D721Med (cell line): ENCODE data around the gene CCDC12.
A peak's percentile ranks its signal among the peaks of the same experiment; 100 is the strongest.

Source experiments
- DNase-seq: peaks from one replicate; pipeline ENCODE4 v3.0.0; 2011; ENCODE audit warnings: low spot score; ENCODE audit not compliant: insufficient read length
- FAIRE-seq: peaks from 2 replicates; lab custom pipeline; 2011; peaks lifted over from hg19 to GRCh38; lab: Jason Lieb, UNC
- CTCF ChIP-seq: IDR thresholded peaks from 2 replicates; pipeline ENCODE4 v1.5.1; 2012; ENCODE audit warnings: mild to moderate bottlenecking, control low read depth; ENCODE audit not compliant: insufficient read depth; ENCODE audit errors: missing control alignments

CCDC12 gene

GRCh38 chr3:46998852-46999515 lies 22.4 kb upstream of the CCDC12 start:
- DNase-seq, result no peak
- TF ChIP-seq CTCF, result no peak
- FAIRE-seq, result no peak

DNA sequence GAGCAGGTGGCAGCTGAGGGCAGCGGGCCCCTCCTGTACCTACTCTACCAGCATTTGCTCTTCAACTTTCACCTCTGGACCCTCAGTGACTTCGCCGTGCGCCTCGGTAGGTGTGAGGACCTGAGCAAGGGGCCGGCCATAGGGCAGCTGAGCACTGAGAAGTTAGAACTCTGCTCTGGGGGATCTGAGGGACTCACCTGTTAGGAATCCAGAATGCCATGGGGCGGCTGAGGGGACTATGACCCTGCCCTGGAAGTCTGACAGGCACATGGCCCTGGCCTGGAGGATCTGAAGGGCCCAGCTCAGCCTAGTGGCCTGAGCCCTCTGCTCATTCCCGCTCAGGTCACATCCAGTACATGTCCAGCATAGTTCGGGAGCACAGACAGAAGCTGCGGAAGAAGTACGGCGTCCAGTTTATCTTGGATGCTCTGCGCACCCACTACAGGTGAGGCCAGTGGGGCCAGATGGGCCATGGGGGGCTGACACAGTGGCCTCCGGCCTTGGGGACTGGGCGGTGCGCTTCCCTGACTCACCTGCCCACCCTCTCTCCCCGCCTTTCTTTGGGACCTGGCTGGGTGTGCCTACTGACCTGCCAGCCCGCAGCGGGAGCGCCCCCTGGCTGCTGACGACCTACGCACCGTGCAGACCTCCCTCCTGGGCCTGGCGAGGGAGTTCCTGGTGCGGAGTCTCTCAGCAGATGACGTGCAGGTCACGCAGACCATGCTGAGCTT lies 21.7 kb upstream of the CCDC12 start:
- DNase-seq (peak; percentile 91), FAIRE-seq (no peak)
- TF ChIP-seq CTCF, result peak; percentile 65

GRCh38 chr3:46997453-46998091 lies 21.0 kb upstream of the CCDC12 start:
- DNase-seq, result no peak
- no peak for FAIRE-seq
- TF ChIP-seq CTCF, result no peak

- FAIRE-seq, result no peak
Measured at GRCh38 chr3:46996689-46997452, 20.3 kb upstream of the CCDC12 start.

DNA sequence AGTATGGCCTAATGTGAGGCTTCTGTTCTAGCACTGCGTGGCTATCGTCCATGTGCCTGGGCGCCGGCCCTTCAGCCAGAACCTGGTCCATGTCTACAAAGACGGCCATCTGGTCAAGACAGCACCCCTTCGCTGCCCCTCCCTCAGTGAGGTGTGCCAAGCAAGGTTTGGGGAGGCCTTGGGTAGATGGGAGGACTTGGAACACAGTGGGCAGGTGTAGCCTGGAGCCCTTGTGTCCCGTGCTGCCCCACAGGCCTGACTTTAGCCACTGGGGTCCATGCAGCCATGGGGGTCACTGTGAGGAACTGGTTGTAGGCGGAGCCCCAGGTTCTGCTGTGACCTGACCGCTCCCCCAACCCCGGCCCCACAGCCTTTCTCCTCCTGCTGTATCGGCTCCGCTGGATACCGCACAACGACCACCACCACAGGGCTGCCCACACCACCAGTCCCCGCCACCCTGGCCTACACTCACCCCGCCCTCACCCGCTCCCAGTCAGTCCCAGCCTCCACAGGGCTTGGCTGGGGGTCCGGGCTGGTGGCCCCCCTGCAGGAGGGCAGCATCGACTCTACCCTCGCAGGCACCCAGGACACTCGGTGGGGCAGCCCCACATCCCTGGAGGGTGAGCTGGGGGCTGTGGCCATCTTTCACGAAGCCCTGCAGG lies 19.5 kb upstream of the CCDC12 start:
- DNase-seq, result no peak
- no peak for FAIRE-seq
- TF ChIP-seq CTCF, result no peak

More at GRCh38 chr3:46996689-46997452, 20.3 kb upstream of the CCDC12 start:
- no peak for DNase-seq
- no peak for TF ChIP-seq CTCF

DNA sequence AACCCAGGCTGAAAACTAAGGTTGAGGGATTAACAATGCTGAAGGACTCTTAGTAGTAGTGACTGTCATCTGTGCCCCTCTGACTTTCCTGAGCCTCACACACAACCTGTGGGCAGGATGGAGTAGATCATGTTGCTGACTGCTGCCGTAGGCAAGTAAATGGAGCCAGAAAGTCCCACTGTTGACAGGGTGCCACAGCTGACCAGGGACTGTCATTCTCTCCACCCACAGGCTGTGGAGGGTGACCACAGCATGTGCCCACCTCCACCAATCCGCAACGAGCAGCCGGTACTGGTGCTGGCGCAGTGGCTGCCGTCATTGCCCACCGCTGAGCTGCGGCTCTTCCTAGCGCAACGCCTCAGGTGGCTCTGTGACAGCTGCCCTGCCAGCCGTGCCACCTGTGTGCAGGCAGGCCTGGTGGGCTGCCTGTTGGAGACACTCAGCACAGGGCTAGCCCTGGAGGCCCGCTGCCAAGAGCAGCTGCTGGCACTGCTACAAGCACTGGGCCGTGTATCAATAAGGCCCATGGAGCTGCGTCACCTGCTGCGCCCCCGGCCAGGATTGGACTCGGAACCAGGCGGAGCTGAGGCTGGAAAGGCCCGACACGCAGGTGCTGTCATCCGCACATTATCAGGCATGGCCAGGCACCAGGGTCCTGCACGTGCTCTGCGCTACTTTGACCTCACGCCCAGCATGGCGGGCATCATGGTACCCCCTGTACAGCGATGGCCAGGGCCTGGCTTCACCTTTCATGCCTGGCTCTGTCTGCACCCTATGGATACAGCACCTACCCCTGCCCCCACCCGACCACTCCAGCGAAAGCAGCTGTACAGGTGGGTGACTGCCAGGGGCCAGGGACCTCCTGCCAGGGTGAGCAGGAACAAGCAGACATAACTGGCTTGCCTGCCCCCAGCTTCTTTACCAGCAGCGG lies 18.5 kb upstream of the CCDC12 start:
- no peak for TF ChIP-seq CTCF
- FAIRE-seq (no peak), DNase-seq (no peak)
